Middle frontal gyrus (tissue), 1 donor: ENCODE data around the gene COLEC11.
"Not testable (repeated sequence)": the region's sequence is repeated elsewhere in the genome, so short reads cannot be mapped to it uniquely, and the experiment has no call there.

Experiments
- DNase-seq: peaks from one replicate; pipeline ENCODE4 v3.0.0-alpha.2; 2015; ENCODE audit warnings: low spot score; ENCODE audit errors: extremely low spot score

Gene COLEC11

DNA sequence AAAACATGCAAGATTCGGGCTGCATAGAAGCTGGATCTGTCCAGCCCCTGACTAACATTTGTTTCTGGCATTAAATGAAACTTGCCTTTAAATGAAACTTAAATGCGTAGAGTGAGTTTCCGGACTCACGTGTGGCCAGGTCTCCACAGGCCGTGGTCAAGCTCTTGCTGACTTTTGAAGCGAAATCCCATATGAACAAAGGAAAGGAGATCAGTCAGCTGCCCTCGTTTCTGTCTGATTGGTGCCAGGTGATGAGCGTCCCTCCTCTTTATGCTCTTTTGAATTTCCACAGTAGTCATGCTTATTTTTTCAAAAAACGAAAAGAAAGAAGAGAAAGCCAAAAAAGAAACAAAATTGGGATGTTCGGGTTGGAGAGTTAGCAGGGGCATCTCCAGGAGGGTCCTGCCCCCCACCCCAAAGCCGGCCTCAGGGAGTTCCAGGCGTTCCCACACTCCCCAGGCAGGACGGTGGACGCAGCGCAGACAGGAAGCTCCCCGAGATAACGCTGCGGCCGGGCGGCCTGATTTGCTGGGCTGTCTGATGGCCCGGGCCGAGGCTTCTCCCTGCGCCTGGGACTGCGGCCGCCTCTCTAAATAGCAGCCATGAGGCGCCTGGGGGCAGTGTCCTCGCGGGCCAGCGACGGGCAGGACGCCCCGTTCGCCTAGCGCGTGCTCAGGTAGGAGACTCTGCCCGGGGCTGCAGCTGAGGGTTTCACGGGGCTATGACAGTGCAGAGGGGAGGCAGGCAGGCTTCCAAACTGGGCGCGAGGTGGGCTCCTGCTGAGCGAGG lies at the start of gene COLEC11:
Gene COLEC11 (plus strand): TSS at position 620 of the 789 bp plus-strand sequence. CDS start 9,229 bp downstream, outside the sequence.
- DNase-seq, result no peak

DNA sequence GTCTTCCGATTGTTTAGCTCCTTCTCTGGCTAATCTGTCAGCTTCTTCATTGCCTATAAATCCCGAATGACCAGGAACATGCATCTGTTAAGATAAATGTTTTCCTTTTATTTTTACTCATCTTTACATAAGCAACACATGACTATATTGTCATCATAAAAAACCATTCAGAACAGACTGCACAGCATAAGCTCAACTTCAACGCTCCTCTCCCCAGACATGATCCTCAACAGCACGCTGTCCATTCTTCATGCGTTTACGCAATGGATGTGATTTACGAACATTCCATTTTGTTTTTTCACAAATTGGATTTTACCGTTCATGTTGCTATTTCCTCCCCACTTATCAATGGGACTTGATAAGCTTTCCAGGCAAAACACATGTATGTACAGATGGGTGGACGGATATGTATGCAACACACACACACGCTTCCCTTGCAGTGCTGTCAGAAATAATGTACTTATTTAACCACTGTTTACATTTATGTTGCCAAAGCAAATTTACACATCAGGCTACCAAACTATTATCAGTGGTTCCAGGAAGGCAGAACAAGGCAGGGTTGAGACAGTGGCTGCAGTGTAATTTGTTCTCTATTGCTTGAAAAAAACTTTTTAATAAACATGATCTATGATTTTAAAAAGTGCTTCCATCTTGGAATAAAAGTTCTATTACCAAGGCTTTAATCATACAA lies 49.0 kb upstream of the COLEC11 start:
- no peak for DNase-seq

DNA sequence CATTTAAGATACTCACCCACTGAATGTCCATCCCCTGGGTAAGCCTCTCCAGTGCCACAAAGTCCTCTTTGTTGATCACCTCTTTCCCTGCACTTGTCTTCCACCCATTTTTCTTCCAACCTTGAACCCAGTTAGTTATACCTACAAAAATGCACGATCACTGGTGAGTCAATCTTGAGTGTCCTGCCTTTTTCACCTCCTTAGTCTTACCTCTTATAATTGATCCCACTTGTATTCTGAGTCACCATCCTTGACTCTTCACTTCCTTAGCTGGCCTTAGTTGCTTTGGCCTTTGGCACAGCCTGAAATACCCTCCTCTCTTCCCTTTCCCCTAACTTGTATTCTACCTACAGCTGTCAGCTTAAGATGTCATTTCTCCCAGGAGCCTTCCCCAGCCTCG lies 47.0 kb upstream of the COLEC11 start:
- DNase-seq, result no peak

DNA sequence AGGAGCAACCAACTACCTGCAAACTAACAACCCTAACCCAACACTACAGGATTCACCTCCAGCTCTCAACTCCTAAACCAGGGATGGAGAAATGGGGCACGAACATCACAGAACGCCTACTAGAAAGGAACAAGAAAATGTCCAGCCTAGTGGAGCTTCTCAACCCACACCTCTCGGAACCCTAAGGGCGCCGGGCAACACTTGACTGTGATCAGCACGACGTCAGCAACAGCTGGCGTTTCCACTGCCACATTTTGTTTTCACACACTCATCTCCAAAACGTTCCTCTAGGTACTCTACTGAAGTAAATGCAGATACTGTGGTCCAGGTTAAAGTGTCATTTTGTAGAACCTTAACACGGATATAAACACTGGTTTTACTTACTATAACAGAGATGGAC lies 41.0 kb upstream of the COLEC11 start:
- DNase-seq, result no peak

DNA sequence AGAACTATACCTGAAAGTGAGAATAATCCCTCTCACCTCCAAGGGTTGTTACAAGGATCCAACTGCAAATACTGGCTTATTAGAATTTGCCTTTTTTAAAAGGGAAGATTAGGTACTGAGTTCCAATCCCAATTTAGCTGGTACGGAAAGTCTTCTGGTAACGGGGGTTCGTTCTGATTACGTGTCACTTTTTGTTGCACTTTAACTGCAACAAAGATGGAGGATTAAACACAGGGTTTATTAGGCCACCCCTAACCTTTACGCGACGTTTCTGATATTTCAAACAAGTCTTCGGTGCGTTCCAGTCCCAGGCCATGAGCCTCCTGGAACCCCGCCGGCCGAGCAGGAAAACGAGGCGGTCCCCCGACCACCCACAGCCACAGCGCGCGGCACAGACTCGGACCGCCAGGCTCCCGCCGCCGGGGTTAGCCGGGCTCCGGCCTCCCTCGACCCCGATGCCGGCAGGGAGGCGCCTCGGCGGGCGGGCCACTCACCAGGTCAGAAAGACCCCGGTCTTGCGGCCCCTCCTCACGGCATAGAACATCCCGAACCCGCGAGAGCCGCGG lies 37.2 kb upstream of the COLEC11 start:
- no peak for DNase-seq

DNA sequence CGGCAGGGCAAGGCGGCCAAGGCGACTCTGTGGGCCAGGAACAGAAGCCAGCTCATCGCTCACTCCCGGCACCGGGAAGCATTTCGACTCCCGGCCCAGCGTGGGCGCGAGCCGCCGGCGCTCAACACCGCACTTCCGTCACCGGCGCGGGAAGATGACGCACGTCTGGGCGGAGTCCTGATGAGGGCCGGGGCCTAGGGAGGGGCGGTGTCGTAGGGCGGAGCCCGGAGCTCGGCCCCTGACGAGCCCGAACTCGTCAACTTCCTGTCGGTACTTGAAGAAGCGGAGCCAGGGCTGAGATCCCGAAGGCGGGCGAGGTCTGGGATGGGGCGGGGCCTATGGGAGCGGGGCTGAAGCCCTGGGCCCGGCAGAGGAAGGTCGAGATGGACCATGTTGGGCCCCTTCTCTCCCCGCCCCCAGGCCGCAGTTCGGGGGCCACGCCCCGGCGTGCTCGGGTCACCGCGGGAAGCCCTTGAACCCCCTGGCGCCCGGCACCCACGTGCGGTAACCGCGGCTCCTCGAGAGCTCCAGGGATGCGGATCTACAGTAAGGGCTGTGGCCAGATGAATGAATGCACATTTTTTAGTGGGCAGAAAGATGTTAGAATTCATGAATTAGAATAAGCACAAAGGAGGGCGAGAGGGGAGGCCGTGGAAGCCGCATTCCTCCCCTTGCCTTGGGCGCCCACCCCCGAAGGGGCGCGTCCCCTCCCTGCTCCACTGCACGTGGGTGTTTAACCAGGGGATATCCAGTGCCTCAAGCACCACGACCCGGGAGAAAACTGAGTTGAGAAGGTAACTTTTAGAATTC lies 36.5 kb upstream of the COLEC11 start, which contains the start of gene RNASEH1:
Gene RNASEH1 (minus strand): TSS at position 129 of the 810 bp plus-strand sequence. CDS start 73 bp downstream, at position 56.
- DNase-seq, result peak; percentile 96

DNA sequence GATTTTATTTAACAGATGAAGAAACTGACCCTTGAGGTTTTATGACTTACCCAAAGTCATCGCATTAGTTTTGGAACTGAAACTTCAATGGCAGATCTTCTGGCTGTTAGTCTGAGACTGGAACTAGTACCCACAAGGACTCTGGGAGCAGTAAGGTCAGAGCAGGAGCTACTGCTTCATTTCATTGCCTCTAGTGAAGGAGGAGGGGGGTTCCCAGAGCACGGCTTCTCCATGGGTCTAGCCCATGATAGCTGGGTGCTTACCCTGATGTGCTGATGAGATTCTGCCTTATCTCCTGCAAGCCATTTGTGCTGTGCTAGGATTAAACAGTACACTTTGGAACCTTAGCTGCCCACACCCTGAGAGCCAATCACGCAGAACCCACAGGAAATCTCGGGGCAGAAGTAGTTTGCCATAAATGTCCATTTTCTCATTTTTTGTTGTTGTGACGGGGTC lies 31.4 kb upstream of the COLEC11 start:
- no peak for DNase-seq

DNA sequence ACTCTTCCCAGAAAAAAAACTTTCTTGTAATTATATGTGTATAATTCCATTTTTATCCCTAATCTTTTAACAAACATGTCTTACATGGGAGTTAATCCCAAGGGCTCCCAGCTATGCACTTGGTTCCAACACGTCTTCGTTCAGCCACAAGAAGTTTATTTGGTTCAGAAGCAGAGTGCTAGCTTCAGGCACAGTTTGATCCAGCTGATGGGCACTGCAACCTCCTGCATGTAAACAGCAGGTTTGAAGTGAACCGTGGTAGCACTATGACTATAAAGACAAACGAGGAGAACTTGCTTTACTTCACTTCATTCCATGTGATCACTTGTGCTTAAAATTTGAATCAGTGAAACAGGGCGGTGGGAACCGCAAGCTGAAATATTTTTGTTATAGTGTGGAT lies 29.8 kb upstream of the COLEC11 start:
- no peak for DNase-seq

DNA sequence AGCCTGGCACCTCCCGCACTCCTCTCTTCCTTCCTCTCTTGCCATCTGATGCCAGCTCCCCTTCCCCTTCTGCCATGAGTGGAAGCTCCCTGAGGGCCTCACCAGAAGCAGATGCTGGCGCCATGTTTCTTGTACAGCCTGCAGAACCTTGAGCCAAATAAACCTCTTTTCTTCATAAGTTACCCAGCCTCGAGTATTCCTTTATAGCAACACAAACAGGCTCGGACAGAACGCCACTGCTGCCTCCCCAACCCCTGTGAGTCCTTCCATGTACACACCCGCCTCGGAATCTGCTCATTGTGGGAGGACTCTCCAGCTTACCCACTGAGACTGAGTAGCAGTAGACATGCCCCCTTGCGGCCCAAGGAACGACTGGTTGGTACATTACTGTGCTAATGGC lies 28.1 kb upstream of the COLEC11 start:
- no peak for DNase-seq

DNA sequence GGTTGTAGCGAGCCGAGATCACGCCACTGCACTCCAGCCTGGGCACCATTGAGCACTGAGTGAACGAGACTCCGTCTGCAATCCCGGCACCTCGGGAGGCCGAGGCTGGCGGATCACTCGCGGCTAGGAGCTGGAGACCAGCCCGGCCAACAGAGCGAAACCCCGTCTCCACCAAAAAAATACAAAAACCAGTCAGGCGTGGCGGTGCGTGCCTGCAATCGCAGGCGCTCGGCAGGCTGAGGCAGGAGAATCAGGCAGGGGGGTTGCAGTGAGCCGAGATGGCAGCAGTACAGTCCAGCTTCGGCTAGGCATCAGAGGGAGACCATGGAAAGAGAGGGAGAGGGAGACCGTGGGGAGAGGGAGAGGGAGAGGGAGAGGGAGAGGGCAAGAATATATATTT lies 25.3 kb upstream of the COLEC11 start:
- not testable (repeated sequence) for DNase-seq

DNA sequence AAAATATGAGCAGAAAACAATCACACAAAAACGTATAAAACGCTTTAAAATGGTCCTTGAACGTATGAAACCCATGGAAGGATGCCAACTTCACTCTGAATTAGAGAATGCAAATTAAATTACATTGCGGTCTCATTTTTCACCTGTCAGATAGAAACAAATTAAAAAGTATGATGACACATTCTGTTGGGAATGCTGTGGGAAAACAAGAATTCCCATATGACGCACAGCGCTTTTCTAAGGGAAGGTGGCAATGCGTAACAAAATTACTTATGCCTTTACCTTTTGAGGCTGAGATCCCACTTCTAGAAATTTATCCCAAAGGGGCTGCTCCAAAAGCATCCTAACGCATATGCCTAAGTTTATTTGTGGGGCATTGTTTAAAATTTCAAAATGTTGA lies 23.6 kb upstream of the COLEC11 start:
- DNase-seq, result no peak

DNA sequence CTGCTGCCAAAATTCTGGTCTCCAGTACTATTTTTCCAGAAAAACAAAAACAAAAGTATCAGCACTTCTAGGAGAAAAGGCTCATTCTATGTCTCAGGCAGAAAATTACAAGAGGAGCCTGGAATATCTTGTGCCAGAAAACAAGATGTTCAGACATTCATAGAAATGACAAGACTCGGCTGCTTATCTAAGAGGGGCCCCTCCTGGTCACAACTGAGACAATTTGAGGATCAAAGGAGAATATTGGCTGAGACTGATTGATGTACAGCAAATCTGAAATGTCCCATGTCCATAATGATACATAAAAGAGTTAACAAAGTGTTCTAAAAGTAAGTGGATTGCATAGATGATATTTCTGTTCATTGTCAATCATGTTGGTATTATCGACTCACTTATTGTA lies 22.3 kb upstream of the COLEC11 start:
- no peak for DNase-seq

DNA sequence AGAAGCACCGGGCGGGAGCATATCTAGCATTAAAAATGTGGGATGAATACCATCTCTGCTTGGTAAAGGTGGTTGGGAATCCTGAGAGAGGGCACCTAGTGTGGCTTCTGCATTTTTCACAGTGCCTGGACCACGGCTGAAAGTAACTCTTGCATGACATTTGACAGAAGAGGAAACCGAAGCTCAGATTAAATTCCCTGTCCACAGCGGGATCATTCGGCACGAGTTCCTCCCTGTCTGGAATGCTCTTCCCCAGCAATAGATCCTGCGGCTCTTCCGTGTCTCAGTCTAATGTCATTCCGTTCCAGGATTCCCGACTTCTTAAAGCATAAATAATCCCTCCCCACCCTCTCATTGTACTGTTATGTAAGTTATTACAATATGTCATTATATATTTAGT lies 20.8 kb upstream of the COLEC11 start:
- no peak for DNase-seq

DNA sequence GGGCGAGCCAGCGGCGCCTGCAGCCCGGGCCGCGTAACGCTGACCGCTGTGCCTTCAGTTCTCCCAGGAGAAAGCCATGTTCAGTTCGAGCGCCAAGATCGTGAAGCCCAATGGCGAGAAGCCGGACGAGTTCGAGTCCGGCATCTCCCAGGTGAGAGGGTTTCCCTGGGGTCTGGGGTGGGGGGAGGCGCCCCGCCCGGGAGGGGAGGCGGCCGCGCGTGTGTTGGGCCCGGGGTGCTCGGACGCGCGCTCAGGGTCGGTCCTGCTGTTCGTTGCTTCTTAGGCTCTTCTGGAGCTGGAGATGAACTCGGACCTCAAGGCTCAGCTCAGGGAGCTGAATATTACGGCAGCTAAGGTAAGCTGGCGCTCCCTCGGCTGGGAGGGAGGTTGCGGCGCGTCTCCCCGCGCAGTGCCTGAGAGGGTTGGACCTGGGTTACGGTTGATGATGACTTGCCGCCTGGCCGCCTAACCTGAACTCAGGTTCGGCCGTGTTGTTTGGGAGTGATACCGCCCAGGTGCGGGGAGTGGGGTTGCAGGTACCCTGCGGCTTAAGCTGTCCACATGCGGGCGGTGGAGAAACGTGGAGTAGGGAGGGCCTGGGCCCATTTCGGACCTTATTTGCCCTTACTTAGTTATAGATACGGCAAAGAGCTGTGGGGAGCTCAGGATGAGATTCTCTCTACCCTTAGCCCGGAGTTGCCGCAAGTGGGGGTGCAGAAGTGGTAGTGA lies 19.2 kb upstream of the COLEC11 start:
- no peak for DNase-seq

DNA sequence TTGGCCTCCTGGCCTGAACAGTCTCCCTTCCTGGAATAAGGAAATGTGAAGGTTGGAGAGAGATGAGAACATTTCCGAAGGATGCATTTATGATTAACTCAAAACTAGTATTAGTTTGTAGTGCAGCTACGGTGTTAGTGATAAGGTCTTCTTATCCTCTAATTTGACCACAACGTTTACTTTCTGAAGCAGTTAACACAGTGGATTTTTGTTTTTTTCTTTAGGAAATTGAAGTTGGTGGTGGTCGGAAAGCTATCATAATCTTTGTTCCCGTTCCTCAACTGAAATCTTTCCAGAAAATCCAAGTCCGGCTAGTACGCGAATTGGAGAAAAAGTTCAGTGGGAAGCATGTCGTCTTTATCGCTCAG lies 18.7 kb upstream of the COLEC11 start:
- DNase-seq, result not testable (repeated sequence)

DNA sequence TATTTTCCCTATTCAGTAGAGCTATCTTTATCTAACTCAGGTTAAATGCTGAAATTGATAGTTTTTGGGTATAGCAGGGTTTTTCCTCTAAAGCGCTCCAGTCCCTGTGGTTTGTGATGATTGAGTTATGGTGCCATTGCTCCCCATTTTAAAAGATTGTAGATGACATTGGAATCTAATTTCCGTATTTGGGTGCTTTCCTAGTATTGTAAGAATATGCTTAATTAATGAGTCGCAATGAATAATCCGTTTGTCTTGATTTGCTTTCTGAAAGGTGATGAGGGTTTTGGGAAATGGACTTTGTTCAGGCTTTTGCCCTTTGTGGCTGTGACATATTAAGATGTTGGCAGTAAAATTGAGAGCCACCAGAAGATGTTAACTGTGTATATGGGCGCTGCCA lies 15.9 kb upstream of the COLEC11 start:
- no peak for DNase-seq

DNA sequence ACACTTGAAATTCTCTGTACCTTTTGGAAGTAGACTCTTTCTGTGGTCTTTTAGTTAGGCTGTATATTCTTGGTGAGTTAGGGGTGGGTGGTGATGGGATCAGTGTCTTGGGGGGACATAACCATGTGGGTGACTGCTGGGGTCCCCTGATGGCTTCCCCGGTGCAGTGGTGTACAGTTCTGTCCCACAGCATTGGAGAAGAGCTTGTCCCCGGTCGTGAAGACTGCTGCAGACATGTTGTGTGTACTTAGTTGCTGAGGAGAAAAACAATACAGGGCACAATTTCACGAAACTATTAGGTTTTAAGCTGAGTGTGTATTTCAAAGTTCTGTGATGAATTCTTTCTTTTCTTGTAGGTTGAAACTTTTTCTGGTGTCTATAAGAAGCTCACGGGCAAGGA lies 14.5 kb upstream of the COLEC11 start:
- no peak for DNase-seq

DNA sequence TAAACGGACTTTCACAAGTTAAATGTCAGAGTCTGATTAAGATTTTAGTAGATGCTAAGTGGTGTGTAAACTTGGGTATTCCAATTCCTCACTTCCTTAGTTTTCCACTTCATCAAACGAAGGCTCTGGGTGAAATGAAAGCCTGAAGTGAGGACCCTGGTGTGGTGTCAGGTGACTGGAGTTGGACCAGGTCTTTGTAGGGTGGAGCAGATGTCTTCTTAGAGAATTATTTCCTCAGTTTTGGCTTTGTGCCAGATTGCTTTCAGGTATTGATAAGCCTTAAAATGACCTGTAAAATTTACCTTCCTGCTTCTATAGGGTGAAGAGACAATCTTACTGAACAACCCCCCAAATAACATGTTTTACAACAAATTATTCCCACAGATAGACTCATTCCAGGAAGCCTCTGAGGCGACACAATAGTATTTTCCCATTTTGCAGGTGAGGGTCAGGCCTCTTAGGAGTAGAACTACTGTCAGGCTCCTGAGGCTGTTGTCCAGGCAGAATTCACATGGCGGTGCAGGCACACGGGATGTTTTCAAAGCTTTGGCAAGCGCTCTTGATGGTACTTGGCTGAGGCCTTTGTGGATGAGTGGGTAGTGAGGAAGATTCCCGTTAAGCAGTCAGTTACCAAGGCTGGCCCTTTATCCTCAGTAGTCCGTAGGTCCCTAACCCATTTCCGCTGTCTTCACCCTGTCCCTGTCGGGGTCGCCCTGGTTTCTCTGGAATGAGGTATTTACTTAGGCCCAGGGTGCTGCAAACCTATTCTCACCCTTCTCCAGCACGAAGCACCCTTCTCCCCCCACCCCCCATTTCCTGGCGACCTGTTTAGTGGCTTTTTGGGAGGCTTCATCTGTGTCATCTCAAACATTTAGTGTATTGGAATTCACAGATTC lies 13.3 kb upstream of the COLEC11 start:
- no peak for DNase-seq

DNA sequence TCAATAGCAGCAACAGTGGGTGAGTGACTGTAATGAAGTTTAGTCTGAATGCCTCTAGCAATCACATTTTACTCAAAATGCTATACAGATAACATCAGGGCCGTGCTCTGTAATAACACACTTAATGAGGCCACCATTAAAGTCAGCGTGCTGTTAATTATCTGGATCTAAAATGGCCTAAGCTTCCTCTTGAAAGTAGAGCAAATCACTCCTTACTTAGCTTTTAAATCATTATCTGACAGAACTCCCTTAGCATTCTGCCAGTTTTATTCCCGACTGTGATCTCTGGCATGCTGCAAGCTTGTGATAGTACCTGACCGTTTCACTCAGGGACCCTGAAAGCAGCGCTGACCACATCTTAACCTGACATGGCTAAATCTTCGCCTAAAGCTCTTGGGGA lies 10.8 kb upstream of the COLEC11 start:
- DNase-seq, result no peak
